GM18498 (cell line): ENCODE data around the gene ILDR1.
"Not testable (repeated sequence)": the region's sequence is repeated elsewhere in the genome, so short reads cannot be mapped to it uniquely, and the experiment has no call there.

Experiments
- ATAC-seq: cut with Tn5 transposase; IDR thresholded peaks from one replicate; pipeline ENCODE4 v1.9.1; 2021; ENCODE audit warnings: mild to moderate bottlenecking, moderate library complexity; ENCODE audit not compliant: unreplicated experiment

The ILDR1 gene

DNA sequence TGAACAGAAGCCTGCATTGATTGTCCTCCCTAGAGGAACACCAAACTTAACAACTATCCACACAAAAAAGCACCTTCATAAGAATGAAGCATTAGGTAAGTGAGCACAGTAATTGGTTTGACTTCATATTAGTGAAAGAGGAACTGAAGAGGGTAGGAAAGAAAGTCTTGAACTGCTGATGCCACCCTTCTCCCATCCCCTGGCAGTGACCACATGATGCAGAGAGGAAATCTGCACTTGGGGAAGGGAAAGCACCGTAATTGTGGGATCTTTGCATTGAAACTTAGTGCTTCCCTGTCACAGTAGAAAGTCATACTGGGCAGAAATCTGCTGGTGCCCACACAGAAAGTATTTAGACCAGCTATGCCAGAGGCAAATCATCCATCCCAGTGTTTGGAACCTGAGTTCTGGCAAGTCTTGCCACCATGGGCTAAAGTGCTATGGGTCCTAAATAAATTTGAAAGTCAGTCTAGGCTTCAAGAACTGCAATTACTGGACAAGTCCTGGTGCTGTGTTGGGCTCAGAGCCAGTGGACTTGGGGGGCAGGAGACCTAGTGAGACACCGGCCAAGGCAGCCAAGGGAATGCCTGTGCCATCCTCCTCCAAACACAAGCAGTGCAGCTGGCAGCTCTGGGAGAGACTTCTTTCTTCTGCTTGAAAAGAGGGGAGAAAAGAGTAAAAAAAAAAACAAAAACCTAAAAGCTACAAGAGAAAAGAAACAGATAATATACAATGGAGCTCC, 64.2 kb downstream of the ILDR1 start:
- ATAC-seq, result peak; percentile 70

DNA sequence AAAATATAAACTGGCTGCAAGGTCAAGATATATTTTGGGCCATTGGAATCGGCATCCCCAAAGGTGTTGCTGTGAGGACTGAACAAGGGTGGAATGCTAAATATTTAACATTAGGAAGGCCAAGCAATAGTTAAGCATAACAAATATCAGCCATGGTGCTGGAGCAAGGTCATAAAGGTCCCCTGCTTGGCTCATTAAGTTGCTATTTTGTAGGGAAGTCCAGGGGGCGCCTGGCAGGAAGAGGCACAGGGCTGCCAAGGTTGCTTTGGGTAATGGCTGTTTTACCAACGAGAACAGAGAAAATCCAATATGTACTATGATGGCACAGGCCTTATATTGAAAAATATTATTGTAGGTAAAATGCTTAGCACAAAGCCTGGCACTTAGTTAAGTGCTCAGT, 65.7 kb downstream of the ILDR1 start:
- no peak for ATAC-seq

DNA sequence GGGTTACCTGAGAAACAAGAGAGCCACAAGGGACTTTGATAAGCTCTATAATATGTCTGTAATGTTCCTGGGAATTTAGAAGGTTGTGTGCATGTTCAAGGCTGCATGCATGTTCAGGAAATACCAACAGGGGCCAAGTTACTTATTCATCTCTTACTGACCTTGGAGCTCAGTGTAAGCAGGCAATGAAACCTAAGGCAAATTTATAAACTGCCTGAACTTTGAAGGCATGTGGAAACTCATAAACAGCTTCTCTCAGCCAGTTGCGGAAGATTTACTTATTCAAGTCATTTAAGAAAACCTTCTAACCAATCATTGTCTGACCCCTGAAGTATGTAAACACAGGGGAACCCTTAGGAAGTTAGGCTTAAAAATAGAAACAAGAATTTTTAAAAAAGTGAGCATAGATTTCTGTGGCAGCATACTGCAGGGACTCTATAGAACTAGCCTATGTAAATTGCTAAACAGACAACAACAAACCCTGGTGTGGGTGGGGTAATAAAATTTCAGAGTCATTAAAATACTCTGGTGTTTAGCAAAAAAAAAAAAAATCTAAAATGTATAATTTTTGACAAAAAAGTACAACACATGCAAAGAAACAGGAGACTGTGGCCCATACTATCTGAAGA, 70.6 kb downstream of the ILDR1 start:
- ATAC-seq, result no peak

DNA sequence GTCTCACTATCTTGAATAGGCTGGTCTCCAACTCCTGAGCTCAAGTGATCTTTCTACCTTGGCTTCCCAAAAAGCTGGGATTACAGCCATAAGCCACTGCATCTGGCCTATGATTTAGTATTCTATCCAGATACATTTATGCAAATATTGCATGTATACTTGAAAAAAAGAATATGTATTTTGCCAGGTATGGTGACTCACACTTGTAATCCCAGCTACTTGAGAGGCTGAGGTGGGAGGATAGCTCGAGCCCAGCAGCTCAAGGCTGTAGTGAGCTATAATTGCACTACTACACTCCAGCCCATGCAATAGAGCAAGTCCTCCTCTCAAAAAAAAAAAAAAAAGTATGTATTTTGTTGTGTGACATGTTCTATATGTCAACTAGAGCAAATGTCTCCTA, 73.4 kb downstream of the ILDR1 start:
- no peak for ATAC-seq

DNA sequence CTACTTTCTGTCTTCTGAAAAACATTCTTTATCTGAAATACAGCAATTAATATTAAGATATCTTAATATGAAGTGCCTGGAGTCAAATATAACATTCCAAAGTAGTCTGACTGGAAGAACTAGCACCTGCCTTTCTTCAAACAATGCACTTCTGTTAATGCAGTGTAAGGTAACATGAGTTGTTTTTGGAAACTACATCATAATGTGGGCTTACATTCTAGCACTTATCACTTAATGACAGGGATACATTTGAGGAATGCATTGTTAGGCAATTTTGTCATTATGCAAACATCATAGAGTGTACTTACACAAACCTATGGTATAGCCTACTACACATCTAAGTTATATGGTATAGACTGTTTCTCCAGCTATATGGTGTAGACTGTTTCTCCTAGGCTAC, 78.6 kb downstream of the ILDR1 start:
- no peak for ATAC-seq

DNA sequence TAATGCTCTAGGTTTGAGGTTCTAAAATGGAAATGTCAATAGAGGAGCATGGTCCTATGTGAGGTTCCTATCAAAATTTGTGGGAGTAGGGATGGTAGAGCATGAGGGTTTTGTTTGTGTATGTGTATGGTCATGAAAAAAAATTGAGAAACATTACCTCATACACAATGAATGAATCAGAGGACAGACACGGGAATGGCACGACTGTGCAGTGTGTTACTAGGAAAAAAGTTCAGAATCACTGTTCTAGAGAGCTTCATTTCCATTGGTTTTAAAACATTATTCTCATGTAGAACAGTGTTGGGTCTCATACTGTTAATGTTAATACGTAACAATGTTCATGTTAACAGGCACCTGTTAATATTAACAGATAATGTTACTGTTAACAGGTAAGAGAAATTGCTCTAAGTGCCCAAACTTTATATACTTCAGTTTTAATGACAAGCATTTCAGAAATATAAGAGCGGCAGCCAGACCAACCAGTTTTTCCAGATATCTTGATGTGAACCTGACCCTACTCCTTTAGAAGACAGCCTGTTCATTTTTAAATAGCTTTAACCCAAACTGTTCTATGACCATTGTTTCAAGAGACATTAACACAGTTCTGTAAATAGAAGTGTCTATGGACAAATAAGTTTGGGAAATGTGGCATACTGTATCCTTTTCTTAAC, 79.8 kb downstream of the ILDR1 start:
- no peak for ATAC-seq

DNA sequence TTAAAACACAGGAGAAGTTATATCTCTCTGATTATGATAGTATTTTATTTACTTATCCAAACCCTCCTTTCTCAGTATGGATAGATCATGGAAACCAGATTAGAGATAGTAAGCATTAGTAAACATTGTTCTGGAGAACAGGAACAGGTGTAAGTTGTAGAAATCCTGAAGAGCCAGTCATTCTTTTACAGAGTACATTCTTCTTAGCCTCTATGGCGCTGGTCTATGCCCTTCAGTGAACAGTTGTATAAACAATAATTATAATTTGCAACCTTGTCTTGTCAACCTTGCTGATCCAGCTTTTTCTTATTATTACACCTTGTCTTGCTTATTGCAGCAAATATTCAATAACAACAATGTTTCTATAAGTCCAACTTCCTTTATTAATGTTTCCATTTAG, 80.5 kb downstream of the ILDR1 start:
- no peak for ATAC-seq

DNA sequence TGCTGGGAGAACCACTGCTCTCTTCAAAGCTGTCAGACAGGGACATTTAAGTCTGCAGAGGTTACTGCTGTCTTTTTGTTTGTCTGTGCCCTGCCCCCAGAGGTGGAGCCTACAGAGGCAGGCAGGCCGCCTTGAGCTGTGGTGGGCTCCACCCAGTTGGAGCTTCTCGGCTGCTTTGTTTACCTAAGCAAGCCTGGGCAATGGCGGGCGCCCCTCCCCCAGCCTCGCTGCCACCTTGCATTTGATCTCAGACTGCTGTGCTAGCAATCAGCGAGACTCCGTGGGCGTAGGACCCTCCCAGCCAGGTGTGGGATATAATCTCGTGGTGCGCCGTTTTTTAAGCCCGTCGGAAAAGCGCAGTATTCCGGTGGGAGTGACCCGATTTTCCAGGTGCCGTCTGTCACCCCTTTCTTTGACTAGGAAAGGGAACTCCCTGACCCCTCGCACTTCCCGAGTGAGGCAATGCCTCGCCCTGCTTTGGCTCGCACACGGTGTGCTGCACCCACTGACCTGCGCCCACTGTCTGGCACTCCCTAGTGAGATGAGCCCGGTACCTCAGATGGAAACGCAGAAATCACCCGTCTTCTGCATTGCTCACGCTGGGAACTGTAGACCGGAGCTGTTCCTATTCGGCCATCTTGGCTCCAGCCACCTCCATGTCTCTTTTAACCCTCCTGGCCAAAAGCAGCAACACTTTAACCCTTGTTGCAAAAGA, 83.7 kb downstream of the ILDR1 start:
- not testable (repeated sequence) for ATAC-seq
